ENCODE results near the gene RFX6.

GRCh38 chr6:116925088-116925794 is 48.2 kb downstream of the RFX6 start:
- TF ChIP-seq EZH2 (IDR thresholded peaks at IDR 0.05; ENCODE audit: low read length, unreplicated experiment) (no peak), CTCF (conservative IDR thresholded peaks at IDR 0.05; ENCODE audit: low read depth, low read length) (no peak), EZH2phosphoT487 (IDR thresholded peaks at IDR 0.05; ENCODE audit: borderline replicate concordance, low read length) (no peak)
